ENCODE measurements around the gene CLDN9.

GRCh38 chr16:2963074-2963722, 49.5 kb upstream of the CLDN9 start:
- no peak for TF ChIP-seq POLR2A (IDR thresholded peaks at IDR 0.05; ENCODE audit: extremely low read depth, insufficient read length)
- TF ChIP-seq CTCF (IDR thresholded peaks at IDR 0.05; ENCODE audit: low read depth, low read length), result no peak
